Spinal cord (tissue), 10 donors: ENCODE results near the gene HMCN2. TPM values are rescaled to one million over a fixed set of nuclear protein-coding genes. Genes with fewer than 3 reads are reported as not detected.

Source experiments
- DNase-seq, 6 donors: peaks; one replicate each; pipeline versions ENCODE4 v3.0.0 to v3.0.0-alpha.2; 2013 to 2015; ENCODE audit warnings: low spot score in 6 of 6, low read depth in 4 of 6
- H3K27ac ChIP-seq: one replicate; pipeline ENCODE4 v1.5.1; 2013; ENCODE audit warnings: low read depth, low read length, control low read depth
- H3K27me3 ChIP-seq: one replicate; pipeline ENCODE4 v1.6.1; 2013; ENCODE audit warnings: low read length; ENCODE audit not compliant: control insufficient read depth, insufficient read depth
- H3K36me3 ChIP-seq: one replicate; pipeline ENCODE4 v1.6.1; 2013; ENCODE audit warnings: low read length; ENCODE audit not compliant: control insufficient read depth, insufficient read depth
- H3K4me1 ChIP-seq: one replicate; pipeline ENCODE4 v1.6.1; 2013; ENCODE audit warnings: low read length; ENCODE audit not compliant: control insufficient read depth, insufficient read depth
- H3K4me3 ChIP-seq: one replicate; pipeline ENCODE4 v1.5.1; 2013; ENCODE audit warnings: low read depth, low read length, control low read depth
- H3K9me3 ChIP-seq: one replicate; pipeline ENCODE4 v1.6.1; 2013; ENCODE audit warnings: low read length; ENCODE audit not compliant: control insufficient read depth, insufficient read depth
- WGBS: methylation state at CpG from one replicate; pipeline ENCODE4 v1.1.5; 2013; ENCODE audit warnings: missing lambda C conversion rate; ENCODE audit not compliant: insufficient coverage; 5-methylcytosine and 5-hydroxymethylcytosine counted together
- polyA plus RNA-seq, 2 donors: library from polyadenylated mRNA; unstranded; fragments of 120-200 nt; gene quantifications; one replicate each; pipeline ENCODE4 v1.2.1, GENCODE V29; 2013; ENCODE audit not compliant: insufficient read length in 2 of 2
- total RNA-seq, 2 donors: library from RNA; depleted of rRNA in 1 of 2; stranded (reverse); fragments of 120-200 nt in 1 of 2; fragments of >200 nt in 1 of 2; gene quantifications; one replicate each; pipeline versions ENCODE4 v1.2.3 to v1.2.4, GENCODE V29; 2013 to 2014
- donor health status: healthy.

The HMCN2 gene
- total and polyA plus RNA-seq, 4 donors = 0.88 to 5.9 (median 3.5) TPM

DNA sequence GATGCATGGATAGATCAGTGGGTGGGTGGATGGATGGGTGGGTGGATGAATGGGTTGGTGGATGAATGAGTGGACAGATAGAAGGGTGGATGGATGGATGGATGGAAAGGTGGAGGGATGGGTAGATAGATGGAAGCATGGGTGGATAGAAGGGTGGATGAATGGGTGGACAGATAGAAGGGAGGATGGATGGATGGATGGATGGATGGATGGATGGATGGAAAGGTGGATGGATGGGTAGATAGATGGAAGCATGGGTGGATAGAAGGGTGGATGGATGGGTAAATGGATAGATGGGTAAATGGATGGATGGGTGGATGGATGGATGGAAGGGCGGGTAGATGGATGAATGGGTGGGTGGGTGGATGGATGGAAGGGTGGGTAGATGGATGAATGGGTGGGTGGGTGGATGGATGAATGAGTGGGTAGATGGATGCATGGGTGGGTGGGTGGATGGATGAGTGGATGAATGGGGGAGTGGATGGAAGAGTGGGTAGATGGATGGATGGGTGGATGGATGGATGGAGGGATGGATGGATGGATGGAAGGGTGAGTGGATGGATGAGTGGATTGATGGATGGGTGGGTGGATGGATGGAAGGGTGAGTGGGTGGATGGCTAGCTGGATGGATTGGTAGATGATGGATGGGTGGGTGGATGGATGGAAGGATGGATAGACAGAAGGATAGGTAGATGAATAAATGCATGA lies 91.5 kb downstream of the HMCN2 start:
- no peak for DNase-seq
- Histone ChIP-seq H3K27me3 (no peaks in the 10 kb centered on the region), H3K9me3 (no peaks in the 10 kb centered on the region), H3K36me3 (peaks cover 21% of the 10 kb centered on the region), H3K4me1 (no peaks in the 10 kb centered on the region), H3K4me3 (no peak overlapping the region), H3K27ac (no peak overlapping the region)
- 60% methylated on average over 1 of the region's 1 CpG for WGBS

- H3K9me3 ChIP-seq = no peaks in the 10 kb centered on the region
- peaks cover 14% of the 10 kb centered on the region for H3K36me3 ChIP-seq
- no peak overlapping the region for H3K27ac ChIP-seq
- no peaks in the 10 kb centered on the region for H3K27me3 ChIP-seq
- H3K4me1 ChIP-seq = no peaks in the 10 kb centered on the region
- no peak for DNase-seq
- 77% methylated on average over 5 of the region's 7 CpGs for WGBS
- H3K4me3 ChIP-seq = no peak overlapping the region
Measured at GRCh38 chr9:130358928-130359327, 93.4 kb downstream of the HMCN2 start.

- H3K27me3 ChIP-seq = no peaks in the 10 kb centered on the region
- H3K4me3 ChIP-seq = no peak overlapping the region
- peaks cover 14% of the 10 kb centered on the region for H3K36me3 ChIP-seq
- H3K27ac ChIP-seq = no peak overlapping the region
- no peaks in the 10 kb centered on the region for H3K9me3 ChIP-seq
- H3K4me1 ChIP-seq = no peaks in the 10 kb centered on the region
- WGBS = 73% methylated on average over 9 of the region's 9 CpGs
- DNase-seq = no peak
Measured at GRCh38 chr9:130359819-130360218, 94.3 kb downstream of the HMCN2 start.

GRCh38 chr9:130360672-130361071 lies 95.1 kb downstream of the HMCN2 start:
- Histone ChIP-seq H3K9me3 (no peaks in the 10 kb centered on the region), H3K4me1 (no peaks in the 10 kb centered on the region), H3K36me3 (peaks cover 11% of the 10 kb centered on the region), H3K27me3 (no peaks in the 10 kb centered on the region), H3K27ac (no peak overlapping the region), H3K4me3 (no peak overlapping the region)
- DNase-seq = no peak
- 94% methylated on average over 1 of the region's 1 CpG for WGBS

GRCh38 chr9:130361873-130362362 lies 96.4 kb downstream of the HMCN2 start:
- no peaks in the 10 kb centered on the region for H3K4me1 ChIP-seq
- 93% methylated on average over 5 of the region's 9 CpGs for WGBS

GRCh38 chr9:130362691-130363090 lies 97.1 kb downstream of the HMCN2 start:
- no peak for DNase-seq
- H3K36me3 ChIP-seq = peaks cover 6% of the 10 kb centered on the region
- no peaks in the 10 kb centered on the region for H3K4me1 ChIP-seq
- 99% methylated on average over 12 of the region's 13 CpGs for WGBS
- no peak overlapping the region for H3K4me3 ChIP-seq
- H3K9me3 ChIP-seq = no peaks in the 10 kb centered on the region
- no peaks in the 10 kb centered on the region for H3K27me3 ChIP-seq
- H3K27ac ChIP-seq = no peak overlapping the region

More at GRCh38 chr9:130361873-130362362, 96.4 kb downstream of the HMCN2 start:
- Histone ChIP-seq H3K9me3 (no peaks in the 10 kb centered on the region), H3K36me3 (peaks cover 7% of the 10 kb centered on the region), H3K27ac (no peak overlapping the region), H3K27me3 (no peaks in the 10 kb centered on the region), H3K4me3 (no peak overlapping the region)
- no peak for DNase-seq

DNA sequence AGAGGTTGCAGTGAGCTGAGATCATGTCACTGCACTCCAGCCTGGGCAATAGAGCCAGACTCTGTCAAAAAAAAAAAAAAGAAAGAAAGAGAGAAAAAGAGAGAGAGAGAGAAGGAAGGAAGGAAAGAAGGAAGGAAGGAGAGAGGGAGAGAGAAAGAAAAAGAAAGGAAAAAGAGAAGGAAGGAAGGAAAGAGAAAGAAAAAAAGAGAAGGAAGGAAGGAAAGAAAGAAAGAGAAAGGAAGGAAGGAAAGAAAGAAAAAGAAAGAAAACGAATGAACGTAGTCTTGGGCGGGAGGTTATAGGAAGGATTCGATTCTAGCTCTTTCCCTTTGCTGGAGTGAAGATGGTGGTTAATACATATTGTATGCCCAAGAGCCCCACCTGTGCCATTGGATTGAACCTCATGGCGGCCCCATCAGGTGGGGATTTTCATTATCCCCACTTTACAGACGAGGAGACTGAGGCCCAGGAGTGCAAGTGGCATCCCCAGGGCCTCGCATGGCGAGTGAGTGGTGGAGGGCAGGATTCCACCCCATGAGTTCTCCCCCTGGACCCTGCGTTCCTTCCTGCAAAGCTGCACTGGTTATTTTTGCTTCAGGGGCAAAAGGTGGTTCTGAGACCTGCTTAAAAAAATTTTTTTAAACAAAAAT lies 98.3 kb downstream of the HMCN2 start:
- DNase-seq = no peak
- 91% methylated on average over 4 of the region's 9 CpGs for WGBS
- no peaks in the 10 kb centered on the region for H3K27me3 ChIP-seq
- no peaks in the 10 kb centered on the region for H3K4me1 ChIP-seq
- no peaks in the 10 kb centered on the region for H3K9me3 ChIP-seq
- H3K36me3 ChIP-seq = peaks cover 4% of the 10 kb centered on the region
- H3K4me3 ChIP-seq = no peak overlapping the region
- H3K27ac ChIP-seq = no peak overlapping the region

GRCh38 chr9:130364619-130365322 lies 99.2 kb downstream of the HMCN2 start:
- WGBS = 83% methylated on average over 13 of the region's 13 CpGs
- no peak for DNase-seq
- Histone ChIP-seq H3K4me3 (no peak overlapping the region), H3K9me3 (no peaks in the 10 kb centered on the region), H3K27me3 (no peaks in the 10 kb centered on the region), H3K36me3 (peaks cover 4% of the 10 kb centered on the region), H3K27ac (no peak overlapping the region), H3K4me1 (no peaks in the 10 kb centered on the region)

DNA sequence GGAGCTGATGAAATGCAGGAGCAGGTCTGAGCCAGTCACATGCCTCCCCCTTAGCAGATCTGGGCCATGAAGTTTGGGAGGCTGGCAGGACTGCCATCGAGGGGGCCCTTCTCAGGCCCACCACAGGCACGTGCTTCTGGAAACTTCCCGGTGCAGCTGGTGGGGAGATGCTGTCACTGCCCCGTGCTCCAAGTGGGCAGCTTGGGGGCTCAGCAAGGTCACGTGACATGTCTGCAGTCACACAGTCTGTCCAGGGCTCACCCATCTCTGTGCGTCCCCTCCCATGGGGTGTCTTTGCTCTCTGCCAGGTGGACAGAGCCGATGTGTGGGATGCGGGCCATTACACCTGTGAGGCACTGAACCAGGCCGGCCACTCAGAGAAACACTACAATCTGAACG lies 99.8 kb downstream of the HMCN2 start:
- Histone ChIP-seq H3K27me3 (no peaks in the 10 kb centered on the region), H3K4me1 (no peaks in the 10 kb centered on the region), H3K4me3 (no peak overlapping the region), H3K27ac (no peak overlapping the region), H3K9me3 (no peaks in the 10 kb centered on the region), H3K36me3 (peaks cover 4% of the 10 kb centered on the region)
- whole genome bisulfite sequencing = 80% methylated on average over 9 of the region's 10 CpGs
- no peak for DNase-seq
